HG03457 (cell line): ENCODE results near the gene SRGAP1.
"Not testable (repeated sequence)": the region's sequence is repeated elsewhere in the genome, so short reads cannot be mapped to it uniquely, and the experiment has no call there.

Source experiments
- ATAC-seq: cut with Tn5 transposase; IDR thresholded peaks from one replicate; pipeline ENCODE4 v1.9.1; 2021; ENCODE audit warnings: moderate number of reproducible peaks; ENCODE audit not compliant: unreplicated experiment

The SRGAP1 gene

DNA sequence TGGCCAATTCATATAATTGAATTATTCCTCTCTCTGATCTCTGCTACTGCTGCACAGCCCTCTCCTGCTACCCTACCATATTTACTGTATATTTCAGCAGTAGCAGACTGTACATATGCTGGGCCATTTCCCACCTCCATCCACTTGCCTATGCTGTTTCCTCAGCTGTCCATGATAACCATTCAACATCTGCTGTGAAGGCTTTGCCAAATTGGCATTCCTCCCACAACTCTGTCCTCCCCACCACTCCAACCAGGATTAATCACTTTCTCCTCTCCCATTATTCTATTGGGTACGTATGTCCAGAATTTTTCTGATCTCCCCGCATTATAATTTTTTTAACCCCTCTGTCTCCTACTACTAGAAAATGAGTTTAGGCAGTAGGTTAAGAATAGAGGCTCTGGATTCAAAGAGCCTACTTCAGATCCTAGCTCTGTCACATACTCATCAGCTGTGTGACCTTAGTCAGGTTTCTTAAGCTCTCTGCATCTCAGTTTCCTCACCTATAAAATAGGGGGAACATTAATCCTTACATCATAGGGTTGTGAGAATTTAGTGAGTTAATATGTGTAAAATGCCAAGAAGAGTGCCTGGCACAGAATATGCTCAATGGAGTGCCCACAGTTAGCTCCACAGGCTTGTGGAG lies 254.3 kb downstream of the SRGAP1 start:
- no peak for ATAC-seq

DNA sequence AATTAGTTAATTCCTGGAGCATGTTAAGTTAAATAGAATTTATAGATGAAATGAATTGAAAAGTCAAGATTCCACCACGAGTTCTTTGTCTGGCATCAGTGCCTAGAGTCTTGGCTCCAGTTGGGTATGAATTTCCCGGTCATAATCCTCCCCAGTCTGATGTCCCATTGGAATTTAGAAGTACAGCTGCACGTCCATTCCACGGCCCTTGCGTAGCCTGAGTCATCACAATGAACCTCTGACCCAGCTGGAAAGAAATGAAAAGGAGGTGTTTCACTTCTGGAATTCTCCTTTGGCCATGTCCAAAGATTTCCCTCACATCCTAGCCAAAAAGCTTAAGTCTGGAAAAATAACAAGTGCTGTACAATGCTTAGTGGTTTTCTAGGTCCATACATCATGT lies 254.9 kb downstream of the SRGAP1 start:
- ATAC-seq = no peak

DNA sequence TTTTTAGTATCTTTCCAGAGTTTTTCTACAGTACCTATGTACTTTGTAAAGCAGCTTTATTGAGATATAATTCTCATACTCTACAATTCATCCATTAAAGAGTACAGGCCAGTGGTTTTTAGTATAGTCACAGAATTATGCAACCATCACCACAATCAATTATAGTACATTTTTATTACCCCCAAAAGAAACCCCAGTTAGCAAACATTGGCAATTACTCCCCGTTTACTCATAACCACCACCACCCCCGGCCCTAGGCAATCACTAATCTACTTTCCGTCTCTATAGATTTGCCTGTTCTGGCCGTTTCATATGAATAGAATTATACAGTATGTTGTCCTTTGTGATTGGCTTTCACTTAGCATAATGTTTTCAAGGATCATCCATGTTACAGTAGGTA lies 257.8 kb downstream of the SRGAP1 start:
- no peak for ATAC-seq

DNA sequence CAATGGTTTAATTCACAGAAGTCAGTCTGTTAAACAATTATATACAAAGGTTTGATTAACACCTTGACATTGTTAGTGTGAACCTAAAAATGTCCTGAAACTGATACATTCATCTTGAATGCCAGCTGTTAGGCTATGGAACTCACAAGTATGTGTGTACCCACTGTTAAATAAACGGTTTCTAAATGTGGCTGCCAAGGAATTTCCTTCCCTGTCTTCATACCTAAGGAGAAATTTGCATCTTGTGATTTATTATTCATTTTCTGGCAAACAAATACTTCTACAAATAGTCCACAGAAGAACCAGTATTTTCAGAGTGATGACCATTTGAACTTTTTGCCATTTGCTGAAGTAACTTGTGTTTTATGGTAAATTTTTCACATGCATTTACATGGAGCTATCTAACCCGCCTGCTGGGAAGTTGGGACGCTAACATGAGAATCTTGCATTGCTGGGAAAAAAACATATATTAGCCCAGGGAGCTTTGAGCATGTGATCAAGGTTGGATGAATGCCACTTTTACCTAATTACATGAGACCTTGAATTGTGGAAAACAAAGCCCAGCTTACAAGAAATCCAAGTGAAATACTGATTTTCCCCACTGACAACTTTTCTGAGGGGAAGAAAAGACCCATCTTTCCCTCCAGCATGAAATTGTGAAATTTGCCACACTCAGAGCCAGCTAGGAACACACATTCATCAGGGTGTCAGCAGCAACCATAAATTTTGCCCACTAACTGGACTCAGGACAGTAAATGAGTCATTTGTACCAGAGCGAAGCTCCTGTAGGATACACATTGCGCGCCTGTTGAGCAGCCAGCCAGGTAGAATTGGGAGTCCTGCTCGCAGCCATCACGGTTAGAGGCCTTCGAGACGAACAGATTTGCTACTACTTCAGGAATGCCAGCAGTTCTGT lies 259.6 kb downstream of the SRGAP1 start:
- ATAC-seq = no peak

DNA sequence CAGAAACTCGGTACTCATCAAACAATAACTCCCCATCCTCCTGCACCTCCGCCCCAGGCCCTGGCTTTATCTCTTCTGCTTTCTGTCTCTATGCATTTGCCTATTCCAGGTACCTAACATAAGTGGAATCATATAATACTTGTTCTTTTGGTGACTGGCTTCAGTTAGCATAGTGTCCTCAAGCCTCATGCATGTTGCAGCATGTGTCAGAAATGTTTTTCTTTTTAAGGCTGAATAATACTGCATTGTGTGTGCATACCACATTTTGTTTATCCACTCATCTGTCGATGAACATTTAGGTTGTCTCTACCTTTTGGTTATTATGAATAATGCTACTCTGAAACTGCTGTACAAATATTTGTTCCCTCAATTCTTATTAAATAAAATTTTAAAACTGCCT lies 260.5 kb downstream of the SRGAP1 start:
- no peak for ATAC-seq

DNA sequence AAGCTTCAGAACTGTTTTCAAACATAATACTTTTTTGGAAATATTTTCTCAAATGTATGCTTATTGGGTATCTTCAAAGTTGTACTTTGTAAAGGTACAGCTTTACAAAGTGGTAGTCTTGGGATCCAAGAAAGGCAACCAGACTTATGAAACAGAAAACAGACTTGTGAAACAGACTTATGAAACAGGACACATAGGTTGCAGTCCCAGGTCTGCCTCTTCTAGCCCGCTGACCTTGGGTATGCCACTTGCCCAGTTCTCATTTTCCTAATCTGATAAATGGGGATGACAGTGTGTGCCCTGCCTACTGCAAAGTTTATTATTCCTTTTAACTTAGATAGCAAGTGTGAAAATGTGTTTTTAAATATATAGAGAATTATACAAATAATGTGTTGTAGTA lies 263.3 kb downstream of the SRGAP1 start:
- no peak for ATAC-seq

DNA sequence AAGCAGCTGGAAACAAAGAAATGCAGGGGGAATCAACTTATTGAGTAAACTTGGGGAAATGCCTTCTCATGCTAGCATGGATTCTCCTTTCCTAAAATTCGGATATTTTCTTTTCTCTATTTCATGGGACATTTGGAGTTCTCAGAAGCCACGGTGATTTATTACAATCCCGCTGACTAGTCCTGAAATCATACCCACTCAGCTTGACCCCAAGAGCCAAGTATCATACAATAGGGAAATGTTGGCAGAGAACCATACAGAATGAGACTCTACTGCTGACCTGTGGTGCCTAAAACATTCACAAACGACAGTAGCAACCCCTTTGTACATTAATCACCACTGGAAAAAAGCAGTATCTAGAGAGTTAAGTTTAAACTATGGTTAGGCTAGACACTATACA lies 265.2 kb downstream of the SRGAP1 start:
- no peak for ATAC-seq

DNA sequence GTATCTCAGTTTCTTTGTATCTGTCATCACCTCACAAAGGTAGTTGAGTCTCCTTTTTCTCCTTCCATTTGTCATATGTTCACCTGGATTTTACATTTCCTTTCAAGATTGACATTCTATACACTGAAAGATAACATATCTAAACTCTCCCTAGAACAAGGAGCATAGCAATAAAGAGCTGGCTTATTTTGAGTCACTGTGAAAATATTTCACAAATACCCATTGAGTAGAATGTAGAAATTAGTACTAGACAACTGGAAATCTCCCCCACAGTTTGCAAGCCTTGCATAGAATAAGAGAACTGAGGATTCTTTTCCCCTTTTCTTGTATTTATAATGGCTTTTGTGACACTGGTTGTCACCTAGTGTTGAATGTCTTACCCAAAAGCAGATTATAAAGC lies 266.4 kb downstream of the SRGAP1 start:
- no peak for ATAC-seq

DNA sequence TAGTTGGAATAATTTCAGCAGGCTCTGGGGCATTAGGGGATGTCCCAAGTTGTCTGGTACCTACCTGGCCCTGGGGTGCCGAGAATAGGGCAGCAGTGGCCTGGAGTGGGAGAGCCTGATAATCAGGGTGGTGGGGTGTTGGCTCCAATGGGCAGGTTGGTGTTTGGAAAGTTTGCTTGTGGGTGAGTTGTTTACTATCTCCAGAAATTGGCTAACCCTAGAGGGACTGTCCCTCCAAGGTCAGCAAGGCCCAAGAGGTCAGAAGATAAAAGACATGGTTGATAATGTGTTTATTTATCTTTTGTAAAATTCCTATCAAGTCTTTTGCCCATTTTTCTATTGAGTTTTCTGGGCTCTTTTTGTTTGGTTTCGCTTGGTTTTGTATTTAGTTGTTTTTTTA lies 272.5 kb downstream of the SRGAP1 start:
- ATAC-seq = no peak

DNA sequence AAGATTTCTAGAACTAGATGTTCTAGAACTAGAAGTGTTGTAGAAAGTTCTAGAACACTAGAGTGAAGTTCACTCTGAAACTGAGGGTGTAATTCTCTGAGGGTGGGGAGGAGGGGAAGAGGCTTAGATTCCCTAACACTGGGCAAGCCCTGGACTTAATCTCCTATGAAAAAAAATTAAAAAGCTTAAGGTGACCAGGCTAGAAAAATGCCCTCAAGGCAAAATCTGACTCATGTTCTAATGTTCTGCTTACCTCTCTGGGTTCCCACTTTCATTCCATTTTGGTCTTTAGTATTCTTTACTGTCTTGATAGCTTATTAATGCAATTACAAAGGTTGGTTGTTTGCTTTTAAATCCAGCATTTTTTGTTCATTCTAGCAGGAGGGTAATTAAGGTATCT lies 276.1 kb downstream of the SRGAP1 start:
- ATAC-seq = no peak

DNA sequence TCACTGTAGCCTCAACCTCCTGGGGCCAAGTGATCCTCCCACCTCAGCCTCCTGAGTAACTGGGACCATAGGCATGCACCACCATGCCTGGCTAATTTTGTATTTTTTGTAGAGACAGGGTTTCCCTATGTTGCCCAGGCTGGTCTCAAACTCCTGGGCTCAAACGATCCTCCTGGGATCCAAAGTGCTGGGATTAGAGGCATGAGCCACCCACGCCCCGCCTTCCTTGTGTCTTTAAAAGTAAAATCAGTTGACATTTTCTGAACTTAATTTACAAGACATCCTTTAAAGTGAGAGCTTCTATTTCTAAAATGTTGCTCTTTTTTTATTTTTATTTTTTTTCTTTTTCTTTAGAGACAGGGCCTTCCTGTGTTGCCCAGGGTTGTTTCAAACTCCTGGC lies 276.6 kb downstream of the SRGAP1 start:
- ATAC-seq = not testable (repeated sequence)

DNA sequence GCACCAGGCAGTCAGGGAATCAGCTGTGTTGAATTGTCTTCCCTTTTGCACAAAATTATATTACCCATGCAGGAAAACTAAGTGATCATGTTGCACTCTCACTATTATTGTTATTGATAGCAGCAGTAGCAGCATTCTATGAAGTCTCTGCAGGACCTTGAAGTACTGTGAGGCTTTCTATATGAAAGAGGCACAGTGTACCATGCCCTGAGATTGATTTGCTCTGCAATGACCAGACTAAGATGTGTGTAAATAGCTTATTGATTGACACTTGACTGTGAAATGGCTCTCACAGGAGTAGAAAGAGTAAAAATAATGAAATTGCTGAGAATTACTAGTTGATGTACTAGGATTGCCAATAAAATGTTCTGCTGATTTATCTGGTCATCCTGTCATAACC lies 277.7 kb downstream of the SRGAP1 start:
- no peak for ATAC-seq

DNA sequence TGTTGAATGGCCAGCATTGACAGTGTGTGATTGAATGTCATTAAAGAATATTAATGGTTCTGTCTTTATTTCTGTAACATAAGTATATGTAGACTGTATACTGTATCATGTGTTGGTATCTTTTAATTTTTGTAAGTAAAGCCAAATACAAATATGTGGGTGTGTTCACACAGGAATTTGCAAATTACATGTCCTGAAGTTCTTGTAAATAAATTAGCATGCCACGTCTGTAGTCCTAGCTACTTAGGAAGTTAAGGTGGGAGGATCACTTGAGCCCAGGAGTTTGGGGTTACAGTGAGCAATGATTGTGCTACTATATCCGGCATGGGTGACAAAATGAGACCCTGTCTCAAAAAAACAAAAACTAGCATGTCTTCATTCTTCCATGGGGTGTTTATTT lies 278.5 kb downstream of the SRGAP1 start:
- ATAC-seq = no peak

DNA sequence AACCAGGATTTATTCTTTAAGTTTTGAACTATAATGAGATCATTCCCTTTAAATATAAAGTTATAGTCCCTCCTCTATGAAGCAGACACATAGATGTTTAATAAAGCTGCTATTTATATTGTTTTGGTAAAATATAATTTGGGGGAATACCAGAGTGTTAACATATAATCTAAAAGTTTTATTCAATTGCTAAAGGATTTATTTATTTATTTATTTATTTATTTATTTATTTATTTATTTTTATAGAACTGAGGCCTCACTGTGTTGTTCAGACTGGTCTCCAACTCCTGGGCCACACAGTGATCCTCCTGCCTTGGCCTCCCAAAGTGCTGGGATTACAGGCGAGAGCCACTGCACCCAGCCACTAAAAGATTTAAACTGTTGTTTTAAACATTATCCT lies 278.9 kb downstream of the SRGAP1 start:
- no peak for ATAC-seq

DNA sequence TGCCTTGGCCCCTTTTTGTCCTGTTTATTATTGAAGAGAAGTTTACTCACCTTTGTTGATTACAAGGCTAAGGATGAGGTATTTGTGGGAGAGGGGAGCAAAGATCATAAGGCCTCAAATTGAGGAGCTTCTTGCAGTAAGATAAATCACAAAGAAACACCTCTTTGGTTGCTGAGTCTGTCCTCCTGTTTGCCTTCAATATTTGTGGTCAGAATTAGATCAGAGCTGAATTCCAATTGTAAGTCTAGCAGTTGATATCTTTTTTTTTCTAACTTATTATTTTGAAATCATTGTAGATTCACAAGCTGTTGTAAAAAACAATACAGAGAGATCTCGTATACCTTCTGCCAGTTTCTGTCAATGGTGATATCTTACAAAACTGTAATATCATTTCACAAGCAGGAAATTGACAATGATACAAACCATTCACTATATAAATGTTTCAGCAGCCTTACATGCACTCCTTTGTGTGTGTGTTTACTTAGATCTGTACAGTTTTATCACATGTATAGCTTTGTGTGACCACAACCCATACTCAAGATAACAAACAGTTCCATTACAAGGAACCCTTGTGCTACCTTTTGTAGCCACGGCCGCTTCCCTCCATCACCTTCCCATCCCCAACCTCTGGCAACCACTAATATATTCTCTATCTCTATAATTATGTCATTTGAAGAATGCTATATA lies 280.2 kb downstream of the SRGAP1 start:
- no peak for ATAC-seq

DNA sequence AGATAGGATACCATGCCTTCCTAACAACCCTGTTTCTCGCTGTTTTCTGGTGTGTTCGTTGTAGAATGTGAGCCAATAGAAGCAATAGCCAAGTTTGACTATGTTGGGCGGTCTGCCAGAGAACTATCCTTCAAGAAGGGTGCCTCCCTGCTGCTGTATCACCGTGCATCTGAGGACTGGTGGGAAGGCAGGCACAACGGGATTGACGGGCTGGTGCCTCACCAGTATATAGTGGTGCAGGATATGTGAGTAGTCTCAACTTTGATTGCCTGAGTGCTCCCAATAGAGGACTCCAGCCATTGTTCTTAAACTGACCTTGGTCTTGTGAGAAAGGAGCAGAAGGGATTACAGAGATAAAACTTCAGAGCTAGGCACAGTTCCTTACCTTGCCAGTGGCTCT lies 281.4 kb downstream of the SRGAP1 start:
- ATAC-seq = no peak

DNA sequence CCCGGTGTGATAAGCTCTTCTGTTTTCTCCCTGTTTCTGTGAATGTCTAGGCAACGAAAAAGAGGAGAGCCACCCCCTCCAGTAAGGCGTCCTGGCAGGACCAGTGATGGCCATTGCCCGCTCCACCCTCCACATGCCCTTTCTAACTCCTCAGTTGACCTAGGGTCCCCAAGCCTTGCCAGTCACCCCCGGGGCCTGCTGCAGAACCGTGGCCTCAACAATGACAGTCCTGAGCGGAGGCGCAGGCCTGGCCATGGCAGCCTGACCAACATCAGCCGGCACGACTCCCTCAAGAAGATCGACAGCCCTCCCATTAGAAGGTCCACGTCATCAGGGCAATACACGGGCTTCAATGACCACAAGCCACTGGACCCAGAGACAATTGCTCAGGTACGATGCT lies 283.3 kb downstream of the SRGAP1 start:
- ATAC-seq = no peak

DNA sequence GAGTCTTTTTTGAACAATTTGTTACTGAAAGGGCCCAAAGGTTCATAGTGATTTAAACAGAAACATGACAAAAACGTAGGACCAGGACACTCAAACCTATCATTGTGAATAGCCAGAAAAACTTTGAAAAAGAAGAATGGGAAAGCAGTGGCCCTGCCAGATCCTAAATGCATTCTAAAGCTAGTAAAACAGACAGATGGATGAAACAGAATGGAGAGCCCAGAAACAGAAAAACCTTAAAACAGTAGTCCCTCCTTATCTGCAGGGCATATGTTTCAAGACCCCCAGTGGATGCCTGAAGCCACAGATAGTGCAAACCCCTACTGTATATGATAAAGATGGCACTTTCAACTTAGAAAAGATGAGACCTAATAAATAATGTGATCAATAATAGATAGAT lies 283.9 kb downstream of the SRGAP1 start:
- no peak for ATAC-seq

DNA sequence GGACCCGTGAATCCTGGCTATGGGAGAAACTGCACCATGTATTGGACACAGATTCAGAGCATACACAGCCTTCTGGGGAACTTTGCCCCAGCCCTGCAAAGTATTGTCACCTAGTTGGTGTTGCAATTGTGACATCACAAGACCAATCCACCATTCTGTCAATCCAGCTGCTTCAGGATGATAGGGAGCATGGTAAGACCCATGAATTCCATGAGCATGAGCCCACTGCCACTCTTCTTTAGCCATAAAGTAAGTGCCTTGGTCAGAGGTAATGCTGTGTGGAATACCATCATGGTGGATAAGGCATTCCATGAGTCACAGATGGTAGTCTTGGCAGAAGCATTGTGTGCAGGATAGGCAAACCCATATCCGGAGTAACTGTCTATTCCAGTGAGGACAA lies 286.0 kb downstream of the SRGAP1 start:
- not testable (repeated sequence) for ATAC-seq

DNA sequence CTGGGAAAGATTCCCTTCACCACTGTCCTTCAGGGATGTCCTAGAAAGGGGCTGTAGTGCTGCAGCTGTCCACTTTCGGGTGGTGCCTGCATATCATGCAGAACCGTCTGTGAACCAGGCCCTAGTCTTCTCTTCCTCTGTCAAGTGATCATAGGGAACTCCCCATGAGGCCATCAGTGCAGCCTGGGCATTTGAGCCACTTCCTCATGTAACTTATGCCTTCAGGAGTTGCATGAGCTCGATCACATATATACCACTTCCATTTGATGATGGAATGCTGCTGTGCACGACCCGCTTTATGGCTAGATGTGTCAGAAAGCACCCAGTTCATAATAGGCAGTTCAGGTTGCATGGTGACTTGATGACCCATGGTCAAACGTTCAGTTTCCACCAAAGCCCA lies 287.0 kb downstream of the SRGAP1 start:
- ATAC-seq = not testable (repeated sequence)

DNA sequence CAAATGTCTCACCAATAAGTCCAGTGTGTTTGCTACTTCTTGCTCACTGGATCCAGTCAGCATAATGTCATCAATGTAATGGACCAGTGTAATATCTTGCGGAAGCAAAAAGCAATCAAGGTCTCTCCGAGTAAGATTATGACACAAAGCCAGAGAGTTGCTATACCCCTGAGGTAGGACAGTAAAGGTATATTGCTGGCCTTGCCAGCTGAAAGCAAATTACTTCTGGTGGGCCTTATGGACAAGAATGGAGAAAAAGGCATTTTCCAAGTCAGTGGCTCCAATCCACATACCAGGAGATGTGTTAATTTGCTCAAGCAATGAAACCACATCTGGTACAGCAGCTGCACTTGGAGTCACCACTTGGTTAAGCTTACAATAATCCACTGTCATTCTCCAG lies 288.2 kb downstream of the SRGAP1 start:
- ATAC-seq = not testable (repeated sequence)

DNA sequence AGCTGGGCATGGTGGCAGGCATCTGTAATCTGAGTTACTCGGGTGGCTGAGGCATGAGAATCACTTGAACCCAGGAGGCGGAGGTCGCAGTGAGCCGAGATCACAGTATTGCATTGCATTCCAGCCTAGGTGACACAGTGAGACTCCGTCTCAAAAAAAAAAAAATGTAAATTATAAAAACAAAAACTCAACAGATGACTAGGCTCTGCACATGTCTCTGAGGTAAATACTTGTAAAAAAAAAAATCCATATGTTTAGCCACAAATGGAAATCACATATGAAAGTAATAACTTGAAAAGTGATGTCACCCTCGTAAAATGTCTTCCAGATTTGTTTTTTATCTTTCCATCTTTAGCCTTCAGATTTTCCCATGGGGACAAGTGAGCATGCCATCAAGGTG lies 292.6 kb downstream of the SRGAP1 start:
- no peak for ATAC-seq
